ENCODE measurements around the gene ZNF766. TPM values are rescaled to one million over a fixed set of nuclear protein-coding genes. Genes with fewer than 3 reads are reported as not detected.
"Not testable (repeated sequence)": the region's sequence is repeated elsewhere in the genome, so short reads cannot be mapped to it uniquely, and the experiment has no call there.

The ZNF766 gene
- total RNA-seq, 1 donor from 2014 or later = 16.4 TPM

DNA sequence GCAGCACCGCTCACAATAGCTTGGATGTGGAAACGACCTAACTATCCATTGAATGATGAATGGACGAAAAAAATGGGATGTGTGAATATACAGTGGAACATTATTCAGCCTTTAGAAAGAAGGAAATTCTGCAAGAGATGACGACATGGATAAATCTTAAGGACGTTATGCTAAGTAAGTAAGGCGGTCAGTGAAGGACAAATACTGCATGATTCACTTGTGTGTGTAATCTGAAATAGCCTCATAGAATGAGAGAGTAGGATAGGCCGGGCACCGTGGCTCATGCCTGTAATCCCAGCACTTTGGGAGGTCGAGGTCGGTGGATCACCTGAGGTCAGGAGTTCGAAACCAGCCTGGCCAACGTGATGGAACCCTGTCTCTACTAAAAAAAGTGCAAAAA lies 25.4 kb upstream of the ZNF766 start:
- H3K27ac Mint-ChIP-seq (ENCODE audit: unreplicated experiment) = no peak overlapping the region
- no peaks in the 10 kb centered on the region for H3K9me3 Mint-ChIP-seq (ENCODE audit: unreplicated experiment)
- no peak for DNase-seq (ENCODE audit: low spot score)
- no peaks in the 10 kb centered on the region for H3K36me3 Mint-ChIP-seq (ENCODE audit: low read depth, unreplicated experiment)
- TF ChIP-seq, protein P1, sequence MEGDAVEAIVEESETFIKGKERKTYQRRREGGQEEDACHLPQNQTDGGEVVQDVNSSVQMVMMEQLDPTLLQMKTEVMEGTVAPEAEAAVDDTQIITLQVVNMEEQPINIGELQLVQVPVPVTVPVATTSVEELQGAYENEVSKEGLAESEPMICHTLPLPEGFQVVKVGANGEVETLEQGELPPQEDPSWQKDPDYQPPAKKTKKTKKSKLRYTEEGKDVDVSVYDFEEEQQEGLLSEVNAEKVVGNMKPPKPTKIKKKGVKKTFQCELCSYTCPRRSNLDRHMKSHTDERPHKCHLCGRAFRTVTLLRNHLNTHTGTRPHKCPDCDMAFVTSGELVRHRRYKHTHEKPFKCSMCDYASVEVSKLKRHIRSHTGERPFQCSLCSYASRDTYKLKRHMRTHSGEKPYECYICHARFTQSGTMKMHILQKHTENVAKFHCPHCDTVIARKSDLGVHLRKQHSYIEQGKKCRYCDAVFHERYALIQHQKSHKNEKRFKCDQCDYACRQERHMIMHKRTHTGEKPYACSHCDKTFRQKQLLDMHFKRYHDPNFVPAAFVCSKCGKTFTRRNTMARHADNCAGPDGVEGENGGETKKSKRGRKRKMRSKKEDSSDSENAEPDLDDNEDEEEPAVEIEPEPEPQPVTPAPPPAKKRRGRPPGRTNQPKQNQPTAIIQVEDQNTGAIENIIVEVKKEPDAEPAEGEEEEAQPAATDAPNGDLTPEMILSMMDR (IDR thresholded peaks at IDR 0.05; ENCODE audit: unreplicated experiment) = no peak
- peaks cover 7% of the 10 kb centered on the region for H3K27me3 Mint-ChIP-seq (ENCODE audit: unreplicated experiment)
- no peaks in the 10 kb centered on the region for H3K4me1 Mint-ChIP-seq (ENCODE audit: unreplicated experiment)
- H3K4me3 Mint-ChIP-seq (ENCODE audit: unreplicated experiment) = no peak overlapping the region

DNA sequence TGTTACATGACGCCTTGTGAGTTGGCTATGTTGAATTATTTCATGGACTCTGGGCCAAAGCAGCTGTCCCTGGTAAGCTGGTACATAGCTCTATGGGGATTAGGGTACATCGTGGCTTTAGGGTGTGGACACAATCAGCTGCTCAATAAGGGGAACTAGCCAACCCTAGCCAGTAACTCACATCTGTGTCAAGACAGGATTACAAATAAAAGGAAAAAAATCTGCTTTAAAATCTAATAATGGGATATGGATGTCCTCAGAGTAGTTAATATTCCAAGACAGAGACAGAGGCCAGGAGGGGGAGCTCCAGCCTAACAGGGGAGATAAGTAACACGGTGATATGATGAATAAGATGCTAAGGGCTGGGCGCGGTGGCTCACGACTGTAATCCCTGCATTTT lies 21.1 kb upstream of the ZNF766 start:
- TF ChIP-seq, protein P1 (IDR thresholded peaks at IDR 0.05; ENCODE audit: unreplicated experiment) = no peak
- Mint-ChIP-seq H3K27ac (ENCODE audit: unreplicated experiment) (no peak overlapping the region), H3K9me3 (ENCODE audit: unreplicated experiment) (peaks cover 4% of the 10 kb centered on the region), H3K4me3 (ENCODE audit: unreplicated experiment) (no peak overlapping the region), H3K27me3 (ENCODE audit: unreplicated experiment) (peaks cover 7% of the 10 kb centered on the region), H3K4me1 (ENCODE audit: unreplicated experiment) (peaks cover 3% of the 10 kb centered on the region), H3K36me3 (ENCODE audit: low read depth, unreplicated experiment) (no peaks in the 10 kb centered on the region)
- peak; percentile 36 for DNase-seq (ENCODE audit: low spot score)

DNA sequence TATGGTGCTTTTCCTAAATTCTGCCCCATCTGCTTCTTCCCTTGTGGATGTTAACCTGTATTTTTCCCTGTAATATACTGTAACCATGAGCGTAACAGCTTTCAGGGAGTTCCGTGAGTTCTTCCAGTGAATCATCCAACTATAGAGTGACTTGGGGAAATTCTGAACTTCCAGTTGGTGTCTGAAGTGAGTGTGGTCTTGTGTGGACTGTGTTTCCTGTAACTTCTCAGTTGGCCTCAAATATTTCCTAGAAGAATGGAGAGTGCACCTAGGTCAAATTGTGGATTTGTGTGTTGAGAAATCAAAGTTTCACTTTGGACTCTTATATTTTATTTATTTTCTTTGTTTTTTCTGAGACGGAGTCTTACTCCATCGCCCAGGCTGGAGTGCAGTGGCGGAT lies 11.0 kb upstream of the ZNF766 start:
- Mint-ChIP-seq H3K36me3 (ENCODE audit: low read depth, unreplicated experiment) (peaks cover 4% of the 10 kb centered on the region), H3K4me3 (ENCODE audit: unreplicated experiment) (no peak overlapping the region), H3K27ac (ENCODE audit: unreplicated experiment) (no peak overlapping the region), H3K4me1 (ENCODE audit: unreplicated experiment) (no peaks in the 10 kb centered on the region), H3K9me3 (ENCODE audit: unreplicated experiment) (no peaks in the 10 kb centered on the region), H3K27me3 (ENCODE audit: unreplicated experiment) (peaks cover 8% of the 10 kb centered on the region)
- DNase-seq (ENCODE audit: low spot score) = no peak
- TF ChIP-seq, protein P1 (IDR thresholded peaks at IDR 0.05; ENCODE audit: unreplicated experiment) = no peak

DNA sequence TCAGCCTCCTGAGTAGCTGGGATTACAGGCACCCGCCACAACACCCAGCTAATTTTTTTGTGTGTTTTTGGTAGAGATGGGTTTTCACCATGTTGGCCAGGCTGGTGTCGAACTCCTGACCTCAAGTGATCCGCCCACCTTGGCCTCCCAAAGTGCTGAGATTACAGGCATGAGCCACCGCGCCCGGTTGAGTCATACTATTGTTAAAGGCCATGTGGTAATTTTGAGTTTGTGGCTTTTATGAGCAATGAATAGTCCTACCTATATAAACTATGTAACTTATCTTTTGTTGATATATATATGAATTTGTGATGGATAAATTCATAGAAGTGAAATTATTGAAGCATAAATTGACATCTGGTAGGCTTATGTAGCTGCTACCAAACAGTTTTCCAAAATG lies 3.8 kb upstream of the ZNF766 start:
- not testable (repeated sequence) for H3K27me3 Mint-ChIP-seq (ENCODE audit: unreplicated experiment); H3K36me3 Mint-ChIP-seq (ENCODE audit: low read depth, unreplicated experiment); H3K27ac Mint-ChIP-seq (ENCODE audit: unreplicated experiment); H3K4me3 Mint-ChIP-seq (ENCODE audit: unreplicated experiment); DNase-seq (ENCODE audit: low spot score); H3K9me3 Mint-ChIP-seq (ENCODE audit: unreplicated experiment)
- peaks cover 10% of the 10 kb centered on the region for H3K4me1 Mint-ChIP-seq (ENCODE audit: unreplicated experiment)

DNA sequence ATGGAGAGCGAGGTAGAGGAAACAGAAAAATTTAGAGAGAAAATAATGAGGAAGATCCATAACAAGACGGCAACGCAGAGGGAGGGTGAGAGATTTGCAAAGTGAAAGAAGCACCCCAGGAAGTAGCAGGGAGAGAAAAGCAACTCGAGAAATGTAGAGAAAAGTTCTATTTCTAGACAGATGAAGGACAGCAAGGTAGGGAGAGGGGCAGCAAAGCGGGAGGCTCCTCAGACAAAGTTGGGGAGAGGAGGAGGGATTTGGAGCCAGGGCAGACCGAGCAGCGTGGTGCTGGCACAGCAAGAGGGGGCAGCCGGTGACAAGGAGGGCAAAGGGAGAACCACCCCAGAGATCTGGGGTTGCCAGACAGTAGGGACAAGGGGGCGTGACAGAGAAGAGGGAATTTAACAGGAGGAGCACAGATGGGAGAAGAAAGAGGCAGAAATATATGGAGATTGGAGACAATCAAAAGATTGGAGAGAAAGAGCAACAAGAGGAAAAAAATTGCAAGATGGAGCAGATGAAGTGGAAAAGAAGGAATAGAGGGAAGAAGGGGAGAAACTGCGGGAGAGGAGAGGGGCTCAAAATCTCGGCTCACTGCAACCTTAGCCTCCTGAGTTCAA lies 989 bp downstream of the ZNF766 start:
- Mint-ChIP-seq H3K27me3 (ENCODE audit: unreplicated experiment) (peaks cover 8% of the 10 kb centered on the region), H3K27ac (ENCODE audit: unreplicated experiment) (peak overlapping the region; percentile 100)

More for the DNA sequence above, 989 bp downstream of the ZNF766 start:
- Mint-ChIP-seq H3K36me3 (ENCODE audit: low read depth, unreplicated experiment) (peaks cover 34% of the 10 kb centered on the region), H3K4me3 (ENCODE audit: unreplicated experiment) (peak overlapping the region; percentile 100), H3K9me3 (ENCODE audit: unreplicated experiment) (peaks cover 9% of the 10 kb centered on the region), H3K4me1 (ENCODE audit: unreplicated experiment) (peaks cover 15% of the 10 kb centered on the region)
- TF ChIP-seq, protein P1 (IDR thresholded peaks at IDR 0.05; ENCODE audit: unreplicated experiment) = no peak
- DNase-seq (ENCODE audit: low spot score) = peak; percentile 5
